GM19452 (cell line): ENCODE measurements around the gene ANKH.
A peak's percentile ranks its signal among the peaks of the same experiment; 100 is the strongest.
"Not testable (repeated sequence)": the region's sequence is repeated elsewhere in the genome, so short reads cannot be mapped to it uniquely, and the experiment has no call there.

Experiments used
- ATAC-seq: cut with Tn5 transposase; IDR thresholded peaks from one replicate; pipeline ENCODE4 v1.9.1; 2021; ENCODE audit not compliant: unreplicated experiment

ANKH gene

GRCh38 chr5:14830210-14831005, 41.2 kb downstream of the ANKH start:
- ATAC-seq: no peak

GRCh38 chr5:14829396-14829795, 42.2 kb downstream of the ANKH start:
- no peak for ATAC-seq

- ATAC-seq: no peak
Observed at GRCh38 chr5:14826714-14827113, 44.9 kb downstream of the ANKH start.

- ATAC-seq: no peak
Observed at GRCh38 chr5:14825977-14826376, 45.6 kb downstream of the ANKH start.

GRCh38 chr5:14824499-14824898, 47.1 kb downstream of the ANKH start:
- ATAC-seq: no peak

GRCh38 chr5:14821100-14821845, 50.3 kb downstream of the ANKH start:
- no peak for ATAC-seq

GRCh38 chr5:14818931-14819790, 52.4 kb downstream of the ANKH start:
- no peak for ATAC-seq

- not testable (repeated sequence) for ATAC-seq
Observed at GRCh38 chr5:14817762-14818136, 53.8 kb downstream of the ANKH start.

GRCh38 chr5:14816999-14817761, 54.4 kb downstream of the ANKH start:
- no peak for ATAC-seq

GRCh38 chr5:14816374-14816998, 55.1 kb downstream of the ANKH start:
- no peak for ATAC-seq

GRCh38 chr5:14813747-14814146, 57.8 kb downstream of the ANKH start:
- ATAC-seq: no peak

GRCh38 chr5:14812166-14812565, 59.4 kb downstream of the ANKH start:
- ATAC-seq: no peak

- no peak for ATAC-seq
Observed at GRCh38 chr5:14810928-14811572, 60.5 kb downstream of the ANKH start.

- ATAC-seq: no peak
Observed at GRCh38 chr5:14810282-14810681, 61.3 kb downstream of the ANKH start.

GRCh38 chr5:14809369-14810155, 62.0 kb downstream of the ANKH start:
- peak; percentile 99 for ATAC-seq

- no peak for ATAC-seq
Observed at GRCh38 chr5:14807471-14807870, 64.1 kb downstream of the ANKH start.

GRCh38 chr5:14806456-14806855, 65.1 kb downstream of the ANKH start:
- ATAC-seq: no peak

GRCh38 chr5:14802541-14802940, 69.0 kb downstream of the ANKH start:
- ATAC-seq: no peak

GRCh38 chr5:14801792-14802191, 69.8 kb downstream of the ANKH start:
- ATAC-seq: no peak
